ENCODE data around the gene SELE.
A peak's percentile ranks its signal among the peaks of the same experiment; 100 is the strongest.
"Not testable (repeated sequence)": the region's sequence is repeated elsewhere in the genome, so short reads cannot be mapped to it uniquely, and the experiment has no call there.

Gene SELE

DNA sequence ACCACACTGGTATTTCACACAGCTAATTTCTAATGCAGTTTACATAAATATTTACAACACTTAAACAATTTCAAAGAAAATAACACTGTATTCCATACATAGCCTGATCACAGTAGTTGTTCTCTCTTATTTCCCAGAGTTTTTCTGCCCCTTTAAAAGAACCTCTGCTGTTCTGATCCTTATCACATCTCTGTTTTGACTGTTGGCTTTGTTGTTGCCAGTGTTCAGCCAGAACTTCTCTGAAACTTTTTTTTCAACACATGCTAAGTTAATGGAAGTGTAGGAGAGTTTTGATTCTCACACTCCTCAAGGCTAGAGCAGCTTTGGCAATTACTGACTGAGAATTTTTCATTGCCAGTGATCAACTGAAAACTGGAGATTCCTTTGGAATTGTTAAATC lies 11.1 kb downstream of the SELE start:
- no peak for DNase-seq

DNA sequence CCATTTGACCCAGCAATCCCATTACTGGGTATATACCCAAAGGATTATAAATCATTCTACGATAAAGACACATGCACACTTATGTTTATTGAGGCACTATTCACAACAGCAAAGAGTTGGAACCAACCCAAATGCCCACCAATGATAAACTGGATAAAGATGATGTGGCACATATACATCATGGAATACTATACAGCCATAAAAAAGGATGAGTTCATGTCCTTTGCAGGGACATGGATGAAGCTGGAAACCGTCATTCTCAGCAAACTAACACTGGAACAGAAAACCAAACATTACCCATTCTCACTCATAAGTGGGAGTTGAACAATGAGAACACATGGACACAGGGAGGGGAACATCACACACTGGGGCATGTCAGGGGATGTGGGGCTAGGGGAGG lies 18.8 kb downstream of the SELE start:
- not testable (repeated sequence) for DNase-seq

DNA sequence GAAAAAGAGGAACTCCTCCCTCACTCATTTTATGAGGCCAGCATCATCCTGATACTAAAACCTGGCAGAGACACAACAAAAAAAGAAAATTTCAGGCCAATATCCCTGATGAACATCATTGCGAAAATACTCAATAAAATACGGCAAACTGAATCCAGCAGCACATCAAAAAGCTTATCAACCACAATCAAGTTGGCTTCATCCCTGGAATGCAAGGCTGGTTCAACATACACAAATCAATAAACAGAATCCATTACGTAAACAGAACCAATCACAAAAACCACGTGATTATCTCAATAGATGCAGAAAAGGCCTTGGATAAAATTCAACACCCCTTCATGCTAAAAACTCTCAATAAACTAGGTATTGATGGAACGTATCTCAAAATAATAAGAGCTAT lies 20.8 kb downstream of the SELE start:
- DNase-seq = not testable (repeated sequence)

DNA sequence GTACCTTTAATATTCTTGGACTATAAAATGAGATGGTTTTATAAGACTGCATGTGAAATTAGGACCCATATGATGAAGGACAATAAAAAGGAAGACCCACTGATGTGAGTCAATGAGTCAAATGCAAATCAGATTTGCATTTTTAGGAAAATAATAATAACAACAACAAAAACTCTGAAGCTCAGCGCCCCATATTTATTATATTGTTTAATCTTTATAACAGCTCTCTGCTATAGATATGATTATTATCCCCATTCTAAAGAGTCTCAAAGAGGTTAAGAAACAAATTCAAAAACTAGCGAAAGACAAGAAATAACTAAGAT lies 21.6 kb downstream of the SELE start:
- DNase-seq = no peak

DNA sequence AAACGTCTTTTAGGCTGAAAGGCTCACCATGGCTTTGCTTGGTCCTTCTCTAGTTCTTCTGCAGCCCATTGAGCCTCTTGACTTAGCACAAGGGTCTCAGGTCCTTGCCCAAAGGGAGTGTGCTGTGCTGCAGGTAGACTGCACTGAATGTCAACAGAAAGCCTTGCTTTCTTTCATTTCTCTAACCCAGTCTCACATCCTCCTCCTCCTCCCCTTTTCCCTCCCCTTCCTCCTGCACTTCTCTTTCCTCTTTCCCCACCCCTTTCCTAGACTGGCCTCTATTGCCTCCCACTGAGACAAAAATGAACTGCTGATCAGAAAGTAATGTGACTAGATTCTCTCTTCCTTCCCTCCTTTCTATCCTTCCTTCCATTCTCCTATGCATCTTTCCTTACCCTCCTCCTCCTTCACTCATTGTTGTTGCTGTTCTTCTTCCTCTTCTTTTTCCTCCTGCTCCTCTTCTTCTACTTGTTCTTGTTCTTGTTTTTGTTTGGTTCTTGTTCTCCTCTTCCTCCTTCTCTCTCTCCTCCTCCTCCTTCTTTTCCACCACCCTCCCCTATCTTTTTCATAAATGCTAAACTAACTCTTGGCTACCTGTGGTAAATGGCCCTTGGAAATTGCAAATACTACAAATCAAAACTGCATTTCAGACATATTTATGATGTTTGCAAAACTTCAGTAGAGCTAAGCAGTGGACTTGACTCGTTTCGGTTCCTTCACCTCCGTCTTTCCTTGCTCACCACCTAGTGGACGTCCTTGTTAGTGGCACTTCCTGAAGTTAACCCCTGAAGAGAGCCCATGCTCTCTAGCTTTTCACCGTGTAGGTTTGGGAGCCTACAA lies 22.2 kb downstream of the SELE start, which contains the start of gene SELL:
Gene SELL (minus strand): TSS at position 152 of the 840 bp plus-strand sequence. CDS start 122 bp downstream, at position 30.
- DNase-seq = peak; percentile 21

DNA sequence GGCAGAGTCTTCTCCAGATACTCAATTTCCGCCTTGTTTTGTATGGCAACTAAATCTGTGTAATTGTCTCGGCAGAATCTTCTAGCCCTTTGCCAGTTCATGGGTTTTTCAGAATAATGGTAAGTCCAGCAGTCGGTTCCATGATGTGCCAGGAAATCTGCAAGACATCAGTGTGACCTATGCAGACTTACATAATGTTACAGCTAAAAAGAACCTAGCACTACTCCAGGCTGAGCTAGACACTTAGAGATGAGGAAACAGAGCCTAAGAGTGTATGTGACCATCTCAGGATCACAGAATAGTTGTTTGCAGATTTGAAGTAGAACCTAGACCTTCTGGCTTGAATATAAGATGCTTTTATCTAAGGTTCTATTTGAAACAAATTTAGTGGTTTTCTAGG lies 25.2 kb downstream of the SELE start:
- no peak for DNase-seq

DNA sequence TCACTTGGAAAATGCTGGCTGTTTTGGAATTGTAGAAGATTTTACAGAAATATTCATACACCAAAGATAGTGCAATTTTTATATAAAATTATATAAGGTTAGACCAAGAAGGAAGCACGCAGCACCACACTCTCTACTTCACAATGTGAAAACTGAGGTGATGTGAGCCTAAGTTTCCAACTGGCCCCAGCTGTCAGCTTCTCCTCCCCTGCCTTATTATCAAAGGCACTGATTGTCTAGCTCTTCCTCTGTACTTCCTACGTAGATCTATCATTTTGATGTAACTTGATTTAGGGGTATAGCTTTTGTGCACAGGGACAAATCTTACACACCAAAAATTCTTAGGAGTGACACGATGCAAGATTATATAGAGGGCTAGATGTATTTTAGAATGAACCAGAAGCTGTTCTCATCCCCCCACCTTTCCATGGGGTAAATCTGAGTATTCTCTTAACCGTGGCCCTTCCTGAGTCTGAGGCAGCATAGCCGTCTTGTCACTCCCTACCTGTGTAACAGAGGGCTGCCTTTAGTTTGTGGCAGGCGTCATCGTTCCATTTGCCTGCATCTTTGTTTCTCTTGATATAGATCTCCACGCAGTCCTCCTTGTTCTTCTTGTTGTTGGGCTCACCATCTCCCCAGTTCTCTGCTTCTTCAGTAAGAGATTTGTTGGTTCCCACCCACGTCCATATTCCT lies 25.8 kb downstream of the SELE start:
- DNase-seq = no peak

DNA sequence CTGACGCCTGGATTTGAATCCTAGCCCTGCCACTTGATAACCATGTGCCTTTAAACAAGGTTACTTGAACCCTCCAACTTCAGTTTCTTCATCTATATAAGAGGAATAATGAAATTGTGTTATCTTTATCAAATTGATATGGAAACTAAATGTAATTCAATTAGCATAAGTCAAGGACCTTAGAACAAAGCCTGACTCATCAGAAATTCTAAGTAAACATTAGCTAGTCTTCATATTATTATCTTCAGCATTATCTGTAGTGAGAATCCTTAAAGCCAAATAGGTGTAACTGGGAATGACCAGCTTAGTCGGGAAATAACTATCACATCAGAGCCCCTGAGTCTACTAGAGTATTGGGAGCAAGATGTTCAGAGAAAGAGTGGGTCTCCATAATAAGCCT lies 29.1 kb downstream of the SELE start:
- DNase-seq = no peak

DNA sequence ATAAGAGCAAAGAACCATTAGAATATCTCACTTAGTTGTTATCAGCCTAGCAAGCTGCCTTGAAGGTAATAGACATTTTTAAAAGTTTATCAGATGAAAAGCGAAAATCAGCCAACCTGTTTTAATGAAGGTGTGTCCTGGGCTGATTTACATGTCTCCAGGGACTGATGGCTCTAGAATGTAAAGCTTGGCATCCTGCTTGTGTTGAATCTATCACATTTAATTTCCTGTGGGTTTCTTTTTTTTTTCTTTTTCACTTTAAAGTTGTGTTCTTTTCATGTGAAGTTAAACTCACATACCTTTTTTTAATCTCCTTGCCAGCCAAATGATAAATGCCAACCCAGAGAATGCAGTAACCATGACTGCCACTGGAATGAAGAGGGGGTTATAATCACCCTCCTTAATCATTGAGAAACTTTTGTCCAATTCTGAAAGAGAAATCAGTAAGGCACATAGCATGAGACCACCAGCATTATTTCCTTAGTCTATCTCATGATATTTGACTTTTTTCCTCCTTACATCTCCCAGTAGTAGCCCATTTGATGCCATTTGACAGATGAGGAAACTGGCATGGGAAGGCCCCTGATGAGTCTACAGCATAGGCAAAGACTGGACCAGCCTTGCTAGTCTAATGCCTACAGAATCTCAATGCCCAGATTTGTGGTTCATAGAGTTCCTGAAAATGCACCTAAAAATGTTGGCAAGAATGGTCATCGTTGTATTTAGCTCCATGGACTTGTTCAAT lies 32.4 kb downstream of the SELE start:
- DNase-seq = no peak

DNA sequence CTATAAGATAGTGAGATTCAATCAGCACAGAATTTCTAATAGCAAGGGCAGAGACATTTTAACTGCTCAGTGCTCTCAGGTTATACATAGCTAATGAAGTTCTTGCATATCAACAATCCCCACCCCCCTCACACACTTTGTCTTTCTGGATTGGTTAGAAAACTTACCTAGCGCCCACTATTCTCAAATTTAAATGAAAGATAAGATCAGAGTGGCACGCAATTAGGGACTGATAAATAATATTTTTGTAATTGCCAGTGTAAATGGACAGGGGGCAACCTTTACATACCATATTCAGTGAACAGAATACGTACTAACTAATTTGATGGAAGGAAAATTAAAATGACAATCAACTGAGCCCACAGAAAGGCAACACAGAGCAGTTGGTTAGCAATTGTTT lies 34.2 kb downstream of the SELE start:
- no peak for DNase-seq

DNA sequence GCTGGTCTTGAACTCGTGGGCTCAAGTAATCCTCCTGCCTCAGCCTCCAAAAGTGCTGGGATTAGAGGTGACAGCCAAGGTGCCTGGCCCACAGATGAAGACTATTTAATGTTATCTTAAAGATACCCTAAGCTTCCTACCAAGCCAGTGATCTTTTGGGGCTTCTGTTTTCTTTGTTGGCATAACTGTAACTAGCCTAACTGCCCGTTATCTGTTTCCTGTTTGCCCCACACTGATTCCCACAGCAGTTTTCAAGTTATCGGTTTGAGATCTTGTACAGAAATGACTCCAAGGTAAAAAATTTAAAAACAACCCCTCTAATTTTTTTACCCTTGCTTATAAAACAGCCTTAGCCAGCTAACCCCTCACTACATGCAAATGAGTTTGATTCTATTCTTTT lies 34.9 kb downstream of the SELE start:
- no peak for DNase-seq

DNA sequence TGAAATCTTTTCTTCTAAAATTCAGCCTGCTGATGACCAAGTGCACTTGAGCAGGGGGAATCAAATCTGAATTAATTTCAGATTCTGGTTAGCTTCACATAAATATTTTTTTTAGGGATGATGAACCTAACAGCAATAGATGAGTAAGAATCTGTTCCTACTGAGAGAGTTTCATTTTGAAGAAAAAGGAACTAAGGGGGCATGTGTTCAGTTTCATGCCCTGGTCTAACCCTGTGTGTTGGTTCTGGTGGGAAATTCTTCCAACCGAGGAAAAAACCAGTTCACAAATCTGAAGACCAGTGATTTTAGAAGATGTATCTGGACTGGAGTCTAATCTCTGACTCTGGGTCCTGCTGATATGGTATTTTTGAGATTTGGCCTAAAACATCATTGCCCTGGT lies 36.1 kb downstream of the SELE start:
- no peak for DNase-seq

DNA sequence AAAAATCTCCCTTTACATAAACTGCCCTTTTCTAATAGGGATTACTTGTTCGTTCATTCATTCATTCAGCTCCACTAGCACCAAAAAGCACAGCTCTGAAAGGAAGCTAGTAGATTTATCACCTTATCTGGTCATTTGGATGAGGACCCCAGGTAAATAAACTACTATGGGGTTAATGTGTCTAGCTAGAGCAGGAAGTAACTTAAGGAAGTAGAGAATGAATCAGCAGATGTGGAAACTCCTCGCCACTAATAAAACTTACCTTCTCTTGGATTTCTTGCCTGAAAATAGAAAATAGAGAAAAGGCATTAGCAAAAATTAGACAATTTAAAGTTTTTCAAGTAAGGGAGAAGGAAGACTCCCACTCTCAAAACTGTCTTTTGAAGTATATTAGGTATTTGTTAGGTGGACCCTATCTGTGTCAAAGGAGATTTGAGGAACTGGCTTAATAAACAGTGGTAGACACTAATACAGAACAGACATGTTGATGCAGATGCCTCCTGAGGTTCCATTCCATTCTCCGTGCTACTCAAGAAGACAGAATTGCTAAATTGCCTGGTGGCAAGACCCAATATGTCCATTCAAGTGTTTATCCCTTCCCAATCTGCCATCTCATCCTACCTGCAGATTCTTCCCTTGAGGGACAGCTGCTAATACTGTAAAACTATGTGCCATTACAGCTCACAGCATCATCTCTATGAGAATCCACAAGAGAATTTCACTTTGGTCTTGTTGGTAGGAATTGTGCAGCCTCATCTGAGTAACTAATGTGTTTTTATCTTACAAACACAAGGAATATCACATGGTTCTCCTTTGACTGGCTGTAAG lies 37.4 kb downstream of the SELE start:
- no peak for DNase-seq

DNA sequence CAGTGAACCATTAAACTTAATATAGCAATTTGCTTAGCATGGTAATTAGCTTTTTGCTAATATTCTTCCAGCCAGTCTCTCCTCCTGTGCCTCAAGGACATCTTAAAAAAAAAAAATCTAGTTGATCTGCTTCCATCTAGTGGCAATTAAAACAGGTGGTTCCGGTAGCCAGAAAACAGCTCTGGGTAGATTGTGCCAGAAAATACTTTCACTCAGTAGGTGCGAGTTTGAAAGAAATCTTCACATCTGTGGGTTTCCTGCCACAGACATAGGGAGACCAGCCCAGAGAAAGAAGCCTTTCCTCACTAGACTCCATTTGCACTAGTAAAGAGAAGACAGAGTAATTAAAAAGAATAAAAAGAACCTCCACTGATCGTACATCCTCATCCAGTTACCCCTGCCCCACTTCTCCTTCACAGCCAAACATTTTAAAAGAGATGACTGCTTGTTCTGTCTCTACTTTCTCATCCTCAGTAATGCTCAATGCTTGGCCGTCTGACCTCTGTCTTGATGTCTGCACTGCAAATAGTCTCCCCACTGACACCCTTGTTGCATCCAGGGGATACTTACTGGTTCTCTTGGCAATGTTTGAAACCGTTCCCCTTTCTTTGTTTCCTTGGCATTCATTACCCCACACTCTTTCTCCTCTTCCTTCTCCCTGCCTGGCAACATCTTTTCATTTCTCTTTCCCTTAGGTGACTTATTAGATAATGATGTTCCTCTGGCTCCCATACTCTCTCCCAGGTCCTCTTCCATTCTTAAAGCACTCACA lies 39.4 kb downstream of the SELE start:
- no peak for DNase-seq

DNA sequence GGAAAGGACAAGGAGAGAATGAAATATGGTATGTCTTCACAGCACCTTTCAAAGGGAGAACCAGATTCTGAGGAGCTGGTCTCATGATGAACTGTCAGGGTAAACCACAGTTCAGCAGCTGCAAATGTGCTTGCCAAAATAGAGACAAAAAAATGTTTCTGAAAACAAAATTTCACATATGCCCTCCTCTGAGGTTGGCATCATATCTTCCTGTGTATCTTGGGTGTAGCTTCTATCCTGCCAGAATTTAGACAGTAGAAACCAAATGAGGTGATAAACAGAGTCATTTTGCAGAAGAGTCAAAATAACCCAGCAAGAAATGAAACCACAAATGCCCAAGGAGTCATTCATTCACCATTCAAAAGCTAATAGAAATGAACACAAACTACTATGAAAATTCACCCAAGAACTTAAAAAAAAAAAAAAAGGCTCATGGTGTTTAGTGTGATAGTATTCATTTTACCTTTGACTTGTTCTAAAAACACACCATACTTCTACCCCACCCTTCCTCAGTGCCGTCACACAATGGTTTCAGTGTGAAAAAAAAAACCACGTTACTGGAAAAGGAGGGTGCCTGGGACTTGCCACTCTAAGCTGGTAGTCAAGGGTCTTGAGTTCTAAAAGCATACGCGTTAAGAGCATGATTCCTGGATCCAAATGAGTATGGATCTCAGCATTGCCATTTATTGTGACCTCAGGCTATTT lies 41.0 kb downstream of the SELE start:
- DNase-seq = no peak

DNA sequence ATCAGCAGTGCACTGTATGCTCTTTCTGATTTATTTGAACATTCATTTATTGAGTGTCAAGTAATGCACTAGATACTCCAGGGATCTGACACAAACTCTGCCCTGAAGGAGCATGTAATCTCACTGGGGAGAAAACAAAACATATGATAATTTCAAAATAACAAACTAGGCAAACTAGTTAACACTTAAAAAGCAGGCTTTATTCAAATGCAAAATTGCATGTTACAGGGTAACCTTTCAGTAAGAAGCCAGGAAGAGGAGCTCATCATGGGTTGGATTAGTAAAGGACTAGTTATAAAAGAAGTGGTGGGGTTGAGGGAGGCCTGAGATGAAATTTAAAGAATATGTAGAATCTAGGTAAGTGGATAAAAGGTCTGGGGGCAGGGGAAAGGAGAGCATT lies 43.4 kb downstream of the SELE start:
- no peak for DNase-seq

DNA sequence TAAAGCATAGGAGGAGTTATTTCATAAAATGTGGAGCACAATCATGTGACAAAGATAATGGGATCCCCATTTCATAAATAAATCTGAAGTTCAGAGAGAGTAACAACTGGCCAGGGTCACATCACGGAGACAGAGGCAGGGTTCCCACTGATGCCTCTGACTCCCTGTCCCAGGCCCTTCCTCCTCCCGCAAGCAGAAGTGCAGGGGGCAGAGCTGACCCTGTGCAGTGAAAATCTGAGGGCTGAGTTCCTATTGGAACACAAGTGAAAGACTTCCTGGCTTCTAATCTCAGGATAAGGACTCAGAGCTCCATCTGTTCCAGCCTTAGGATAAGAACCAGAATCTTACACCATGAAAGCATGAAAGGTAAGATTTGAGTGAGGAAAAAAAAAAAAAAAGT lies 44.5 kb downstream of the SELE start:
- no peak for DNase-seq

DNA sequence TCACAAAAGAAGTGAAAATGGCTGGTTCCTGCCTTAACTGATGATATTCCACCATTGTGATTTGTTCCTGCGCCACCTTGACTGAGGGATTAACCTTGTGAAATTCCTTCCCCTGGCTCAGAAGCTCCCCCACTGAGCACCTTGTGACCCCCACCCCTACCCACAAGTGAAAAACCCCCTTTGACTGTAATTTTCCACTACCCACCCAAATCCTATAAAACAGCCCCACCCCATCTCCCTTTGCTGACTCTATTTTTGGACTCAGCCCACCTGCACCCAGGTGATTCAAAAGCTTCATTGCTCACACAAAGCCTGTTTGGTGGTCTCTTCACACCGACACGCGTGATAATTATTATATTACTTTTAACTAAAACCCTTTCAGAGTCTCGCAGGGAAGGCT lies 45.5 kb downstream of the SELE start:
- not testable (repeated sequence) for DNase-seq

DNA sequence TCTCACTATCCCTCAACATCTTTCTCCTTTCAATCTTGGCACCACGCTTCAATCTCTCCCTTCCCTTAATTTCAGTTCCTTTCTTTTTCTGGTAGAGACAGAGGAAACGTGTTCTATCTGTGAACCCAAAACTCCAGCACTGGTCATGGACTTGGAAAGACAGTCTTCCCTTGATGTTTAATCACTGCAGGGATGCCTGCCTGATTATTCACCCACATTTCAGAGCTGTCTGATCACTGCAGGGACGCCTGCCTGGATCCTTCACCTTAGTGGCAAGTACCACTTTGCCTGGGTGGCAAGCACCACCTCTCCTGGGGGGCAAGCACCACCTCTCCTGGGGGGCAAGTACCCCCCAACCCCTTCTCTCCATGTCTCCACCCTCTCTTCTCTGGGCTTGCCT lies 50.2 kb downstream of the SELE start:
- DNase-seq = no peak

DNA sequence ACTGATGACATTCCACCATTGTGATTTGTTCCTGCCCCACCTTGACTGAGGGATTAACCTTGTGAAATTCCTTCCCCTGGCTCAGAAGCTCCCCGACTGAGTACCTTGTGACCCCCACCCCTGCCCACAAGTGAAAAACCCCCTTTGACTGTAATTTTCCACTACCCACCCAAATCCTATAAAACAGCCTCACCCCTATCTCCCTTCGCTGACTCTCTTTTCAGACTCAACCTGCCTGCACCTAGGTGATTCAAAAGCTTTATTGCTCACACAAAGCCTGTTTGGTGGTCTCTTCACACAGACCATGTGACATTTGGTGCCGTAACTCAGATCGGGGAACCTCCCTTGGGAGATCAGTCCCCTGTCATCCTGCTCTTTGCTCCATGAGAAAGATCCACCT lies 50.7 kb downstream of the SELE start:
- DNase-seq = not testable (repeated sequence)

DNA sequence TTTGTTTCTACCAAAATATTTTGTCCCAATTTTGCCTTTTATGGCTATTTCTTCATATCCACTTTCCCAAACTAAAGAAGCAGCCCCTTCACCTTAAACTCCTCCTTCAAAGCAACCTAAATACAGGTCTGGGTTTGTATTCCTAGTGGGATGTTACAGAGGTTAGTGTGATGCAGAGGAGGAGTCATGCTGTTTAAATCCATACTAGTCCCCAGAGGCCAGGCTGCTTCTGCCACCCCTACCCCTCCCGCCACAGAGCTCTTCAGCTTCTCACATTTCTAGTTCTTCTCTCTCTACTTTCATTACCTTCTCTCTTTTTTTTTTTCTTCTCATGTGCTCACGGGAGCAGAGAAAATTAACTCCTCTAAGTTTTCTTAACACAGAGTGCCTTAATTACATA lies 51.8 kb downstream of the SELE start:
- DNase-seq = no peak

DNA sequence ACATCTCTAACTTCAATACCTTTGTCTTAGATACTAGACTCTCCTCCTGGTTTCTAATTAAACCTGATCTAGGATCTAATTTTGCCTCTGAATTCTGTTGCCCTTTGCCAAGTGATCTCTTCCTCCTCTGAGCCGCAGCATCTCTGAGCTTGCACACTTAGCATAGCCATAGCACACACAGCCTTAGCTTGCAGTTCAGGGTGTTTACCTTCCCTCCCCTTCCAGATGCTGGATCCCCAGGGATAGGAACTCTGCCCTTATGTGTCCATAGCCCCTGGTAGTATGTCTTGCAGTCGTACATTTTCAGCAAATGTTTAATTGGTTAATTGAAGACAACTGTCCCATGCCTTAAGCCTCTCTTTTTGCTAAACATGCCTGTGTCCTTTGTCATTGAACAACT lies 52.7 kb downstream of the SELE start:
- DNase-seq = no peak
